Coronary artery (tissue), 2 donors: ENCODE data around the gene COL2A1.

ENCODE experiments used
- DNase-seq: peaks from one replicate; pipeline ENCODE4 v3.0.0-alpha.2; 2017; ENCODE audit warnings: low spot score
- H3K27ac ChIP-seq, 2 donors: fragments of 200-600 bp; sonication (generic); one replicate each; pipeline ENCODE4 v1.5.1; 2016 to 2019
- H3K4me3 ChIP-seq: fragments of 200-600 bp; sonication (generic); 2 replicates; pipeline ENCODE4 v1.5.1; 2016; ENCODE audit warnings: mild to moderate bottlenecking, moderate library complexity
- CTCF ChIP-seq: fragments of 200-600 bp; sonication (generic); IDR thresholded peaks from one replicate; pipeline ENCODE4 v1.5.1; 2019; ENCODE audit warnings: antibody characterized with exemption

COL2A1 gene

GRCh38 chr12:48002414-48002730 lies 1.9 kb downstream of the COL2A1 start:
- H3K27ac ChIP-seq = no peak overlapping the region
- DNase-seq = no peak
- peak overlapping the region; percentile 65 for H3K4me3 ChIP-seq
- TF ChIP-seq CTCF = no peak

GRCh38 chr12:48001505-48002413 lies 2.5 kb downstream of the COL2A1 start:
- Histone ChIP-seq H3K27ac (no peak overlapping the region), H3K4me3 (peak overlapping the region; percentile 65)
- no peak for DNase-seq
- no peak for TF ChIP-seq CTCF

GRCh38 chr12:48000878-48001504 lies 3.3 kb downstream of the COL2A1 start:
- Histone ChIP-seq H3K4me3 (peak overlapping the region; percentile 65), H3K27ac (no peak overlapping the region)
- DNase-seq = no peak
- TF ChIP-seq CTCF = no peak

- no peak for DNase-seq
- H3K27ac ChIP-seq = no peak overlapping the region
- TF ChIP-seq CTCF = no peak
- no peak overlapping the region for H3K4me3 ChIP-seq
These were observed 4.5 kb downstream of the COL2A1 start for GRCh38 chr12:47999816-48000215.

- no peak overlapping the region for H3K27ac ChIP-seq
- DNase-seq = no peak
- no peak overlapping the region for H3K4me3 ChIP-seq
- TF ChIP-seq CTCF = no peak
These were observed 7.0 kb downstream of the COL2A1 start for GRCh38 chr12:47997321-47997720.

- no peak overlapping the region for H3K27ac ChIP-seq
- no peak for DNase-seq
- TF ChIP-seq CTCF = no peak
- H3K4me3 ChIP-seq = no peak overlapping the region
These were observed 8.3 kb downstream of the COL2A1 start for GRCh38 chr12:47995981-47996401.

- TF ChIP-seq CTCF = no peak
- Histone ChIP-seq H3K4me3 (no peak overlapping the region), H3K27ac (no peak overlapping the region)
- no peak for DNase-seq
These were observed 10.8 kb downstream of the COL2A1 start for GRCh38 chr12:47993491-47993890.
